Activated naive CD4-positive, alpha-beta T cell treated with Interleukin-2 at 50 U/mL for 16 hours (primary cell): ENCODE measurements around the gene SEPTIN2.
"Not testable (repeated sequence)": the region's sequence is repeated elsewhere in the genome, so short reads cannot be mapped to it uniquely, and the experiment has no call there.

ENCODE experiments used
- DNase-seq: peaks from one replicate; pipeline ENCODE4 v3.0.0-alpha.2; 2020

Gene SEPTIN2

DNA sequence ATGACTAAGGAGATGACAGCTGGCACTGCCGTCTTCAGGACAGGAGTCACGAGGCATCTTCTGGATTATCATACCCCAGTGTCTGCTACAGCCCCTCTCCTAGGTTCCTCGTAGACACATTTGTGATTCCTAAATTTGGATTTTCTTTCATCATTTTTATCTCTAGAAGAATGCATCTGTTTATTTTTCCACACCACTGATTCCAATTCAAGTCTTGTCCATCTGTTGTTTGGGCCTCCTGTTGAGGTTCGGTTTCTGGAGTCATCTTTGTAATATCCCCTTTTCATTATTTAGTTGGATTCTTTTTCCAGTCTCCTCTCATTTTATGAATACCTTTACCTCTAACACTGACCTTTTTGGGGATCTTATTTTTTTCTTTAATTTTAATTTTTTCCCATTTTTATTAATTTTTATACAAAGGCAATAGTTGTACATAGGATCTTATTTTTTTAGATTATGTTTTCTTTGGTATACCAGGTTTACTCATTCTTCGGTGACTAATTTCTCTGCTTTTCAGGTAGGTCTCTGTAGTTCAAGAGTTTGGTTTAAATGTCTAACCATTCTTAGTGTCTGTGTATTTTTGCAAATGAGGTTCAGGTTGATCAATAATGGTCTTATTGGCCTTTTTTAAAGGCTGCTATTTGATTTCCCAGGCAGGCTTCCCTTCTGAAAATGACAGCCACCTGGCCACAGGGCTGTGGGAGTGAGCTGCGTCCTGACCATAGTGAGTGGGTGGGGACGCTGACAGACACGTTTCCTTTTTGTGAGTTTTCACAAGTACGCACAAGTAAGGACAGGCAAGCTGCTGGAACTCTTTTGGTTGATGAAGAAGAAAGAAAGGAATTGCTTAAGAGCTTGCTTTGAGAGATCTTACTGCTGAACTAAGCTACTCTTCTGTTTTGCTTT, 74.8 kb downstream of the SEPTIN2 start:
- DNase-seq = peak; percentile 15

DNA sequence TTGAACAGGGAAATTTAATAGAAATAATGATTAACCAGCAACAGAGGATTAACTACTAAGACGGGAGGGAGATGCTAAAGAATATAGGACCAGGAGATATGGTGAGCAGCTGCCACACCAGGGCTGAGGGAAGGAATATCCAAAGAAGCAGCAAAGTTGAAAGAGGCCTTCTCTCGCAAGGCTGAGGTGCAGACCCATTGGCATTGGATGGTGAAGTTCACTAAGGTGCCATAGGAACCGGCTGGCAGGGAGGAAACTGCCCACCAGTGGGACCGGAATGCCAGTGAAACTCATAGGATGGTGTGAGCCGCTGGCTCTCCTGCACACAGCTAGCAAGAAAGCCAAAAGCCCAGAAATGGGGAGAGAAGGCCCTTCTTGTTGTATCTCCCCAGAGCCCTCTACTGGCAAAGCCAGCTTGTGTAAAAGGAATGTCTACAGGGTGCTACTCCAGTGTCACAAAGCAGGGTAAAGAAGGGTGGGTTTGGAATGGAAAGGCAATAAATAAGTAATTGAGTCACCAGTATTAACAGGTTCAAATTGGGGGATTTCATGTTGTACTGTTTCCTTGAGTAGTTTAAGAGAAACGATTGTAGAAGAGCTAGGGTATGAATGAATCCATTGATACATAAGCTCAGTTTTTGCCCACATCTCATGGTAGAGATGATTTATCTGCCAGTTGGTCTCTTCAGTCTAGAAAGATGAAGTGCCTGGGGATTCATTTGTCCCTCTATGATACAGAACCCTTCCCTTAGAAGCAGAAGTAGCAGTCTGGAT, 76.4 kb downstream of the SEPTIN2 start:
- no peak for DNase-seq

- not testable (repeated sequence) for DNase-seq
Observed at GRCh38 chr2:241392753-241393152, 77.0 kb downstream of the SEPTIN2 start.

DNA sequence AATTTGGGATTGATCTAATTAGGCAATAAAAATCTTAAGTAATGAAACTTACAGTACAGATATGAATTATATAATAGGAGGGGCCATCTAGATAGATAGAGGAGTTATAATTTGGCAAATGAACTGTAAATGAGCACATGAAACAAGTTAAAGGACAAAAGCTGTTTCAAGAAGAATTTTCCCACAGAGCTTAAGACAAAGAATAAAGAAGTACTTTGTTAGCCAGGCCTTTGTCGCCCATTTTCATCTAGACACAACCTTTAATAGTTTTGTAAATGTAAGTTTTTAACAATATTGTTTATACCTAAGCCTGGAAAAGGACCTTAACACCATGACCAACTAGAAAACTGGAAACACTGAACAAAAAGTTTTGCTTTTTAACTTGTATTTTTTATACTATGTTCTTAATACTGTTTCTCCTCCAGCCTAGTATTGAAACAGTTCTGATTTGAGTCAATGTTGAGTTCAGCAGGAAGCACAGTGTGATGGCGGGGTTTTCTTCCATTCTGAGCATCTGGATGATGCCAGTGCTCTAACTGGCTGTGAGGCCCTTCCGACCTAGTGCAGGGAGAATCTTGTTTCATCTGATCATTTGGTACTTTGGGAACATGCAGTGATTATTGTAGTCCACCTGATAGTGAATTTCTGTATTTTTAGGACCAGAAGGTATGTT, 77.9 kb downstream of the SEPTIN2 start:
- no peak for DNase-seq

DNA sequence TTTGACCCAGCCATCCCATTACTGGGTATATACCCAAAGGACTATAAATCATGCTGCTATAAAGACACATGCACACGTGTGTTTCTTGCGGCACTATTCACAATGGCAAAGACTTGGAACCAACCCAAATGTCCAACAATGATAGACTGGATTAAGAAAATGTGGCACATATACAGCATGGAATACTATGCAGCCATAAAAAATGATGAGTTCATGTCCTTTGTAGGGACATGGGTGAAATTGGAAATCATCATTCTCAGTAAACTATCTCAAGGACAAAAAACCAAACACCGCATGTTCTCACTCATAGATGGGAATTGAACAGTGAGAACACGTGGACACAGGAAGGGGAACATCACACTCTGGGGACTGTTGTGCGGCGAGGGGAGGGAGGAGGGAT, 81.1 kb downstream of the SEPTIN2 start:
- DNase-seq = not testable (repeated sequence)

GRCh38 chr2:241399941-241400922, 84.5 kb downstream of the SEPTIN2 start:
- no peak for DNase-seq
